ENCODE measurements around the gene ATP6V1B1.

DNA sequence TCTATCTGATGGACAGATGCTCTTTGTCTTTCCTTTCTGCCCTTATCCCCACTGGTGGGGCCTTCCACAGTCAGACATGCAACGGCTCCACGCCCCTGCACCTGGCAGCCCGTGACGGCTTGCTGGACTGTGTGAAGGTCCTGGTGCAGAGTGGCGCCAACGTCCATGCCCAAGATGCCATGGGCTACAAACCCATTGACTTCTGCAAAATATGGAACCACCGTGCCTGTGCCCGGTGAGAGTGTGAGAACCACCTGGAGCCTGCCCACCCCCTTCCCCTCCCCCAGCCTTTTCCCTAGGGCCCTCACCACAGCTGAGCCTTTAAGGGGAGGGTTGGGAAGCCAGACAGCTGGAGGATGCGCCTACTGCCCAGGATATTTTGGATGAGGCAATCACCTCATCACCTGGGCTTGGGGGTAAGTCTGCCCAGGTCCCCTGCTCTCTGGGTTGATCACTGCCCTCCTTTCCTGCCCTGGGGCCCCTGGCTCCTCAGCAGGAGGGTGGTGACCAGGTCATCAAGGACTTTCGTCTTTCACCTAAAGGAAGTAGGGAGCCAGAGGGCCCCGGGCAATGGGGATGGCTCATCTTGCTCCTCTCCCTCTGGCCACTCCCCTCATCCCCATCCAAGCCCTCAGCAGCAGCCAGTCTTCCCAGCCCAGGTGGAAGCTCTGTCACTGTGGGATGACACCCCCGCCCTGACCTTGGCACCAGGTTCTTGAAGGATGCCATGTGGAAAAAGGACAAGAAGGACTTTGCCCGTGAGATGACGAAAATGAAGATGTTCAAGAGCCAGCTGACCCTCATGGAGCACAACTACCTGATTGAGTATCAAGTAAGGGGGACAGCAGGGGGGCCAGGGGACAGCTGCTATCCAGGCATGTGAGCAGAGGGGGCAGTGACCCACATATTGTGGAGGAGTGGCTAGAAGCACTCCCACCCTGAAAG lies 46.4 kb downstream of the ATP6V1B1 start:
- TF ChIP-seq EZH2phosphoT487 (IDR thresholded peaks at IDR 0.05; ENCODE audit: borderline replicate concordance, low read length) = no peak
- TF ChIP-seq, protein P1, sequence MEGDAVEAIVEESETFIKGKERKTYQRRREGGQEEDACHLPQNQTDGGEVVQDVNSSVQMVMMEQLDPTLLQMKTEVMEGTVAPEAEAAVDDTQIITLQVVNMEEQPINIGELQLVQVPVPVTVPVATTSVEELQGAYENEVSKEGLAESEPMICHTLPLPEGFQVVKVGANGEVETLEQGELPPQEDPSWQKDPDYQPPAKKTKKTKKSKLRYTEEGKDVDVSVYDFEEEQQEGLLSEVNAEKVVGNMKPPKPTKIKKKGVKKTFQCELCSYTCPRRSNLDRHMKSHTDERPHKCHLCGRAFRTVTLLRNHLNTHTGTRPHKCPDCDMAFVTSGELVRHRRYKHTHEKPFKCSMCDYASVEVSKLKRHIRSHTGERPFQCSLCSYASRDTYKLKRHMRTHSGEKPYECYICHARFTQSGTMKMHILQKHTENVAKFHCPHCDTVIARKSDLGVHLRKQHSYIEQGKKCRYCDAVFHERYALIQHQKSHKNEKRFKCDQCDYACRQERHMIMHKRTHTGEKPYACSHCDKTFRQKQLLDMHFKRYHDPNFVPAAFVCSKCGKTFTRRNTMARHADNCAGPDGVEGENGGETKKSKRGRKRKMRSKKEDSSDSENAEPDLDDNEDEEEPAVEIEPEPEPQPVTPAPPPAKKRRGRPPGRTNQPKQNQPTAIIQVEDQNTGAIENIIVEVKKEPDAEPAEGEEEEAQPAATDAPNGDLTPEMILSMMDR (conservative IDR thresholded peaks at IDR 0.05; ENCODE audit: low read depth, low read length) = no peak

Measured in PC-3 (cell line).